ENCODE data around the gene PIGL.

The PIGL gene

GRCh38 chr17:16243801-16244567 lies 27.0 kb downstream of the PIGL start:
- H3K36me3 Mint-ChIP-seq (ENCODE audit: low read depth) = peaks cover 17% of the 10 kb centered on the region
- H3K4me3 Mint-ChIP-seq = no peak overlapping the region
- H3K27me3 Mint-ChIP-seq (ENCODE audit: low read depth) = no peaks in the 10 kb centered on the region
- H3K4me1 Mint-ChIP-seq (ENCODE audit: low read depth) = peaks cover 10% of the 10 kb centered on the region
- no peak overlapping the region for H3K27ac Mint-ChIP-seq
- H3K9me3 Mint-ChIP-seq = no peaks in the 10 kb centered on the region
- no peak for DNase-seq (ENCODE audit: low spot score)

- Mint-ChIP-seq H3K36me3 (ENCODE audit: low read depth) (peaks cover 15% of the 10 kb centered on the region), H3K4me3 (no peak overlapping the region), H3K27me3 (ENCODE audit: low read depth) (no peaks in the 10 kb centered on the region), H3K4me1 (ENCODE audit: low read depth) (peaks cover 14% of the 10 kb centered on the region), H3K9me3 (no peaks in the 10 kb centered on the region), H3K27ac (no peak overlapping the region)
- DNase-seq (ENCODE audit: low spot score) = no peak
Measured at GRCh38 chr17:16247586-16247984, 30.6 kb downstream of the PIGL start.

DNA sequence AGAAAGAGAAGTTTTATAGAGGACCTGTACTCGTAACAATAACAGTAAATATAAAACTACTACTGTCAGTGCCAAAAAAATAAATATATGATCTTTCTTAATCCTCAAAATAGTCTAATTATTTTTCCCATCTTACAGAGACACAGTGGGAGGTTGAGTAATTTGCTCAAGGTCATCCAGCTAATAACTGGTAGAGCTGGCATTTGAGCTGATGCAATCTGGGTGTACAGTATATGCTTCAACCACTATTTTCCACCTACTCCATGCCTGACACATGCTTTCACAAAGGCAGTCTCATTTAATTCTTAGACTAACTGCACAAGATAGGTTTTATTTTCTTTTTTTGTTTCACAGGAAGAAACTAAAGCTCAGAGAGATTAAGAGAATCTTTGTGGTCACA lies 33.6 kb downstream of the PIGL start:
- Mint-ChIP-seq H3K36me3 (ENCODE audit: low read depth) (peaks cover 13% of the 10 kb centered on the region), H3K27me3 (ENCODE audit: low read depth) (no peaks in the 10 kb centered on the region), H3K4me3 (no peak overlapping the region), H3K27ac (no peak overlapping the region), H3K9me3 (no peaks in the 10 kb centered on the region), H3K4me1 (ENCODE audit: low read depth) (peaks cover 9% of the 10 kb centered on the region)
- DNase-seq (ENCODE audit: low spot score) = no peak

DNA sequence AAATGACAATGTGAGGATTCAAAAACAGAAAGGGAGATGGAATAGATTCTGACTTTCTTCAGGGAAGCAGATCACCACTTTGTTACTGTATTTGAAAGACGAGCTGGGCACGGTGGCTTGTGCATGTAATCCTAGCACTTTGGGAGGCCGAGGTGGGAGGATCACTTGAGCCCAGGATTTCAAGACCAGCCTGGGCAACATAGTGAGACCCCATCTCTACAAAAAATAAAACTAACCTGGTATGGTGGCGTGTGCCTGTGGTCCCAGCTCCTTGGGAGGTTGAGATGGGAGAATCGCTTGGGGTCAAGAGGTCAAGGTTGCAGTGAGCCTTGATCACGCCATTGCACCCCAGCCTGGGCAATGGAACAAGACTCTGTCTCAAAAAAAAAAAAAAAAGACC lies 34.0 kb downstream of the PIGL start:
- Mint-ChIP-seq H3K4me3 (no peak overlapping the region), H3K27me3 (ENCODE audit: low read depth) (no peaks in the 10 kb centered on the region)

GRCh38 chr17:16251556-16251955 lies 34.5 kb downstream of the PIGL start:
- no peak overlapping the region for H3K4me3 Mint-ChIP-seq
- DNase-seq (ENCODE audit: low spot score) = no peak
- H3K36me3 Mint-ChIP-seq (ENCODE audit: low read depth) = peaks cover 12% of the 10 kb centered on the region
- no peaks in the 10 kb centered on the region for H3K27me3 Mint-ChIP-seq (ENCODE audit: low read depth)
- H3K4me1 Mint-ChIP-seq (ENCODE audit: low read depth) = peaks cover 11% of the 10 kb centered on the region
- no peaks in the 10 kb centered on the region for H3K9me3 Mint-ChIP-seq
- no peak overlapping the region for H3K27ac Mint-ChIP-seq

More for the DNA sequence above, 34.0 kb downstream of the PIGL start:
- no peak for DNase-seq (ENCODE audit: low spot score)
- Mint-ChIP-seq H3K36me3 (ENCODE audit: low read depth) (peaks cover 13% of the 10 kb centered on the region), H3K27ac (no peak overlapping the region), H3K9me3 (no peaks in the 10 kb centered on the region), H3K4me1 (ENCODE audit: low read depth) (peaks cover 11% of the 10 kb centered on the region)

- DNase-seq (ENCODE audit: low spot score) = no peak
- no peaks in the 10 kb centered on the region for H3K27me3 Mint-ChIP-seq (ENCODE audit: low read depth)
- H3K36me3 Mint-ChIP-seq (ENCODE audit: low read depth) = peaks cover 3% of the 10 kb centered on the region
- H3K27ac Mint-ChIP-seq = no peak overlapping the region
- no peak overlapping the region for H3K4me3 Mint-ChIP-seq
- peaks cover 11% of the 10 kb centered on the region for H3K4me1 Mint-ChIP-seq (ENCODE audit: low read depth)
- no peaks in the 10 kb centered on the region for H3K9me3 Mint-ChIP-seq
Measured at GRCh38 chr17:16254773-16255400, 37.9 kb downstream of the PIGL start.

DNA sequence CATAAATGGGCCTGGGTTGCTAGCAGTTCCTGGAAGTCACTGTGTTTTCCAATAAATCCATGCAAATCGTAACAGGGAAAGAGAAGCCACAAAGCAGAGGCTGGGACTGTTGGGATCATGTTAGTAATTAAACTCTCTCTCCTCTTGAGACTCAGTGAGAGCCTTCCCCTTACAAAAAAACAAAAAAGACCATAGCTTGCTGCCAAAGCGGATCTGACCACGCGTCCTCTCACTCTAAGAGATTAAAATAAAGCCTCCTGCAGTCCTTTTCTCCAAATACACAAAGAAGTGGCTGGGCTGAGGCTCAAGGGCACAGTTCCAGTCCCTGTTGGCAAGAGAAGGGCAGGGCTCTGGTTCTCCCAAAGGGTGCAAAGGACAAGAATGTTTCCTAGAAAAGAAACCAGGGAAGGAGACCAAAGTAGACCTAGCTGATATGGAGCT lies 38.5 kb downstream of the PIGL start:
- H3K4me1 Mint-ChIP-seq (ENCODE audit: low read depth) = peaks cover 11% of the 10 kb centered on the region
- H3K27ac Mint-ChIP-seq = no peak overlapping the region
- H3K27me3 Mint-ChIP-seq (ENCODE audit: low read depth) = no peaks in the 10 kb centered on the region
- H3K9me3 Mint-ChIP-seq = no peaks in the 10 kb centered on the region
- no peak overlapping the region for H3K4me3 Mint-ChIP-seq
- DNase-seq (ENCODE audit: low spot score) = no peak
- H3K36me3 Mint-ChIP-seq (ENCODE audit: low read depth) = peaks cover 3% of the 10 kb centered on the region

DNA sequence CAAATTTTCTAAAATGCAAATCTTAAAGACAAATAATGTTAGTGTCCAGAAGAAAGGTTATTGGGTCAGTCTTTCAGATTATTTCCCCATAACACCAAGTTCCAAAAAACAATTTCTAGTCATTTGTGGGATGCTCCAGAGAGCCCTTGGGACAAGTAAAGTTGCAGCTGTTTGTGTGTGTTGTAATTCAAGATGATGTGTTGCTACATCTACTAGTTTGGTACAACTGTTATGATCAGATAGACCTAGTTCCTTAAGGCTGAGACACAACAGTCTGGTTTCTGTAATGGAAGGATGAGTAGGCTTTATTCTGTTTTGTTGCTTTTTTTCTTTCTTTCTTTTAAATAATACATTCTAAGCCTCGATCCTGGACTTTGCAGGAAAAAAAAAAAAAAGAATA lies 41.9 kb downstream of the PIGL start:
- DNase-seq (ENCODE audit: low spot score) = no peak
- H3K27ac Mint-ChIP-seq = no peak overlapping the region
- H3K4me1 Mint-ChIP-seq (ENCODE audit: low read depth) = peaks cover 7% of the 10 kb centered on the region
- no peak overlapping the region for H3K4me3 Mint-ChIP-seq
- H3K9me3 Mint-ChIP-seq = no peaks in the 10 kb centered on the region
- no peaks in the 10 kb centered on the region for H3K27me3 Mint-ChIP-seq (ENCODE audit: low read depth)
- peaks cover 10% of the 10 kb centered on the region for H3K36me3 Mint-ChIP-seq (ENCODE audit: low read depth)

GRCh38 chr17:16259926-16260325 lies 42.9 kb downstream of the PIGL start:
- no peak for DNase-seq (ENCODE audit: low spot score)
- H3K4me3 Mint-ChIP-seq = no peak overlapping the region
- no peak overlapping the region for H3K27ac Mint-ChIP-seq
- H3K36me3 Mint-ChIP-seq (ENCODE audit: low read depth) = peaks cover 11% of the 10 kb centered on the region
- H3K27me3 Mint-ChIP-seq (ENCODE audit: low read depth) = no peaks in the 10 kb centered on the region
- H3K9me3 Mint-ChIP-seq = no peaks in the 10 kb centered on the region
- peaks cover 7% of the 10 kb centered on the region for H3K4me1 Mint-ChIP-seq (ENCODE audit: low read depth)

- Mint-ChIP-seq H3K9me3 (no peaks in the 10 kb centered on the region), H3K27ac (no peak overlapping the region), H3K27me3 (ENCODE audit: low read depth) (no peaks in the 10 kb centered on the region), H3K36me3 (ENCODE audit: low read depth) (peaks cover 14% of the 10 kb centered on the region), H3K4me1 (ENCODE audit: low read depth) (no peaks in the 10 kb centered on the region), H3K4me3 (no peak overlapping the region)
- no peak for DNase-seq (ENCODE audit: low spot score)
Measured at GRCh38 chr17:16261049-16261448, 44.0 kb downstream of the PIGL start.

- no peak for DNase-seq (ENCODE audit: low spot score)
- H3K4me3 Mint-ChIP-seq = no peak overlapping the region
- no peaks in the 10 kb centered on the region for H3K9me3 Mint-ChIP-seq
- H3K36me3 Mint-ChIP-seq (ENCODE audit: low read depth) = peaks cover 16% of the 10 kb centered on the region
- H3K27ac Mint-ChIP-seq = no peak overlapping the region
- H3K27me3 Mint-ChIP-seq (ENCODE audit: low read depth) = no peaks in the 10 kb centered on the region
- H3K4me1 Mint-ChIP-seq (ENCODE audit: low read depth) = peaks cover 4% of the 10 kb centered on the region
Measured at GRCh38 chr17:16262201-16262600, 45.2 kb downstream of the PIGL start.

DNA sequence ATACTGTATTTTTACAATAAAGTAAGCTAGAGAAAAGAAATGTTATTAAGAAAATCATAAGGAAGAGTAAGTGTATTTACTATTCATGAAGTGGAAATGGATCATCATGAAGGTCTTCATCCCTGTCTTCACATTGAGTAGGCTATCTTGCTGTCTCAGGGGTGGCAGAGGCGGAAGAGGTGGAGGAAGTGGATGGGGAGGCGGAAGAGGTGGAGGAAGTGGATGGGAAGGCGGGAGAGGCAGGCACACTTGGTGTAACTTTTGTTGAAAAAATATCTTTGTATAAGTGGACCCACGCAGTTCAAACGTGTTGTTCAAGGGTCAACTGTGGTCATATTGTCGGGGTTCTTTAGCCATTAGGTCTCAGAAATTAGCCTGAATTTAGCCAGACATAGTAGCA lies 50.2 kb downstream of the PIGL start:
- Mint-ChIP-seq H3K36me3 (ENCODE audit: low read depth) (peaks cover 8% of the 10 kb centered on the region), H3K27ac (peak overlapping the region; percentile 45), H3K4me1 (ENCODE audit: low read depth) (peaks cover 21% of the 10 kb centered on the region), H3K27me3 (ENCODE audit: low read depth) (no peaks in the 10 kb centered on the region), H3K4me3 (no peak overlapping the region), H3K9me3 (no peaks in the 10 kb centered on the region)
- no peak for DNase-seq (ENCODE audit: low spot score)

DNA sequence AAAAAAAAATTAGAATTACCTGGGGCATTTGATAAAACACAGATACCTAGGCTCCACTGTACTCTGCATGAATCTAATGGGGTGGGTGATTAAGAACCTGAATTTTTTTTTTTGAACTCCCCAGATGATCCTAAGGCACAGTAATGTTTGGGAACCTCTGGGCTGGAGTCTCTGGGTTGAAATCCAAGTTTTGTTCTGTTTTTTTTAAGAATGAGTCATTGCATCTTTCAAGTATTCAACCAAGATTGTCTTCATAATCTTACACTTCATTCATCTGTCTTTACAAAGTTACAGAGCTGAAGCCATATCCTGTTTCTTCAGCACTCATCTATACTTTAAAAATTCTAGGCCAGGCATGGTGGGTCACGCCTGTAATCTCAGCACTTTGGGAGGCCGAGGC lies 52.6 kb downstream of the PIGL start:
- H3K4me1 Mint-ChIP-seq (ENCODE audit: low read depth) = peaks cover 24% of the 10 kb centered on the region
- H3K27ac Mint-ChIP-seq = peak overlapping the region; percentile 41
- H3K9me3 Mint-ChIP-seq = peaks cover 9% of the 10 kb centered on the region
- H3K27me3 Mint-ChIP-seq (ENCODE audit: low read depth) = no peaks in the 10 kb centered on the region
- H3K4me3 Mint-ChIP-seq = no peak overlapping the region
- no peak for DNase-seq (ENCODE audit: low spot score)
- H3K36me3 Mint-ChIP-seq (ENCODE audit: low read depth) = peaks cover 10% of the 10 kb centered on the region

GRCh38 chr17:16272111-16272840 lies 55.3 kb downstream of the PIGL start:
- H3K4me1 Mint-ChIP-seq (ENCODE audit: low read depth) = peaks cover 19% of the 10 kb centered on the region
- peaks cover 11% of the 10 kb centered on the region for H3K36me3 Mint-ChIP-seq (ENCODE audit: low read depth)
- no peaks in the 10 kb centered on the region for H3K27me3 Mint-ChIP-seq (ENCODE audit: low read depth)
- peaks cover 12% of the 10 kb centered on the region for H3K9me3 Mint-ChIP-seq
- no peak overlapping the region for H3K4me3 Mint-ChIP-seq
- H3K27ac Mint-ChIP-seq = no peak overlapping the region
- DNase-seq (ENCODE audit: low spot score) = no peak
